ENCODE data around the gene GNL2. TPM values are rescaled to one million over a fixed set of nuclear protein-coding genes. Genes with fewer than 3 reads are reported as not detected.
A peak's percentile ranks its signal among the peaks of the same experiment; 100 is the strongest.

Gene GNL2
- total and polyA plus RNA-seq, 9 of the 15 experiments (the other 6 are each of a cell fraction or from before 2014, with no cell fraction given), result 156 to 371 (median 263) TPM

DNA sequence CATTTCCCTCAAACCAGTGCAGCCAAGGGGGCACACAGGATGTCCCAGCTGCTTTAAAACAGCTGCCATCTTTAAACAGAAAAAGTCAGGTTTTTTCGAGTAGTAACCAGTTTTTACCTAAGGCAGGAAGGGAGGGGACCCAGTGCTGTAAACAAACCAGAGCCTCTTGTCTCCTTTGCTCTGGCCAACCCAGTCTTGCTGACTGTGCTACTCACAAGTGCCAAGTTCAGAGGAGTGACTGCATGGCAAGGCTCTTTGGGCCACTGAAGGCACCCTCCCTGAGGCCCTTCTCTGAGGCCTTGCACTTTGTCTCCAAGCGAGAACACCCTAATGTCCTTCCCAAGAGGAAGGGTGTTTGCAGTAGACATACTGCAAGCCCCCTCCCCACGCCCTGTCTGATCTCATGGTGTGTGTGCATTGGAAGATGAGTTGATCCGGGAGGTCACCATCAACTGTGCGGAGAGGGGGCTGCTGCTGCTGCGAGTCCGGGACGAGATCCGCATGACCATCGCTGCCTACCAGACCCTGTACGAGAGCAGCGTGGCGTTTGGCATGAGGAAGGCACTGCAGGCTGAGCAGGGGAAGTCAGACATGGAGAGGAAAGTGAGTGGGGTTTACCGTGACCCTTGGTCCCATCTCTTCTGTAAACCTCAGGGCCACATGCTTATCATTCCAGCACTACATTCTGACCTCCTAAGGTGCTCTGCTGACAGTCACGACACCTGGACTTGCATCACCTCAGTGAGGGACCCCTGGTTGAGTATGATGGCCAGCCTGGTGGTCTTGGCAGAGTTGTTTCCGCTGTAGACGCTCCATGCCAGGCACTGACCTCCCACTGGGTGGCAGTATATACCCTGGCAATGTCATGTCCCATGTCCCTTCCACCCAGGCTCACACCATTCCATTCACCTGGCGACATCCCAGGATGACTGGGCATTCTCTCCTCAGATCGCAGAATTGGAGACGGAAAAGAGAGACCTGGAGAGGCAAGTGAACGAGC is 34.3 kb downstream of the GNL2 start (continued):
- TF ChIP-seq, protein P1, sequence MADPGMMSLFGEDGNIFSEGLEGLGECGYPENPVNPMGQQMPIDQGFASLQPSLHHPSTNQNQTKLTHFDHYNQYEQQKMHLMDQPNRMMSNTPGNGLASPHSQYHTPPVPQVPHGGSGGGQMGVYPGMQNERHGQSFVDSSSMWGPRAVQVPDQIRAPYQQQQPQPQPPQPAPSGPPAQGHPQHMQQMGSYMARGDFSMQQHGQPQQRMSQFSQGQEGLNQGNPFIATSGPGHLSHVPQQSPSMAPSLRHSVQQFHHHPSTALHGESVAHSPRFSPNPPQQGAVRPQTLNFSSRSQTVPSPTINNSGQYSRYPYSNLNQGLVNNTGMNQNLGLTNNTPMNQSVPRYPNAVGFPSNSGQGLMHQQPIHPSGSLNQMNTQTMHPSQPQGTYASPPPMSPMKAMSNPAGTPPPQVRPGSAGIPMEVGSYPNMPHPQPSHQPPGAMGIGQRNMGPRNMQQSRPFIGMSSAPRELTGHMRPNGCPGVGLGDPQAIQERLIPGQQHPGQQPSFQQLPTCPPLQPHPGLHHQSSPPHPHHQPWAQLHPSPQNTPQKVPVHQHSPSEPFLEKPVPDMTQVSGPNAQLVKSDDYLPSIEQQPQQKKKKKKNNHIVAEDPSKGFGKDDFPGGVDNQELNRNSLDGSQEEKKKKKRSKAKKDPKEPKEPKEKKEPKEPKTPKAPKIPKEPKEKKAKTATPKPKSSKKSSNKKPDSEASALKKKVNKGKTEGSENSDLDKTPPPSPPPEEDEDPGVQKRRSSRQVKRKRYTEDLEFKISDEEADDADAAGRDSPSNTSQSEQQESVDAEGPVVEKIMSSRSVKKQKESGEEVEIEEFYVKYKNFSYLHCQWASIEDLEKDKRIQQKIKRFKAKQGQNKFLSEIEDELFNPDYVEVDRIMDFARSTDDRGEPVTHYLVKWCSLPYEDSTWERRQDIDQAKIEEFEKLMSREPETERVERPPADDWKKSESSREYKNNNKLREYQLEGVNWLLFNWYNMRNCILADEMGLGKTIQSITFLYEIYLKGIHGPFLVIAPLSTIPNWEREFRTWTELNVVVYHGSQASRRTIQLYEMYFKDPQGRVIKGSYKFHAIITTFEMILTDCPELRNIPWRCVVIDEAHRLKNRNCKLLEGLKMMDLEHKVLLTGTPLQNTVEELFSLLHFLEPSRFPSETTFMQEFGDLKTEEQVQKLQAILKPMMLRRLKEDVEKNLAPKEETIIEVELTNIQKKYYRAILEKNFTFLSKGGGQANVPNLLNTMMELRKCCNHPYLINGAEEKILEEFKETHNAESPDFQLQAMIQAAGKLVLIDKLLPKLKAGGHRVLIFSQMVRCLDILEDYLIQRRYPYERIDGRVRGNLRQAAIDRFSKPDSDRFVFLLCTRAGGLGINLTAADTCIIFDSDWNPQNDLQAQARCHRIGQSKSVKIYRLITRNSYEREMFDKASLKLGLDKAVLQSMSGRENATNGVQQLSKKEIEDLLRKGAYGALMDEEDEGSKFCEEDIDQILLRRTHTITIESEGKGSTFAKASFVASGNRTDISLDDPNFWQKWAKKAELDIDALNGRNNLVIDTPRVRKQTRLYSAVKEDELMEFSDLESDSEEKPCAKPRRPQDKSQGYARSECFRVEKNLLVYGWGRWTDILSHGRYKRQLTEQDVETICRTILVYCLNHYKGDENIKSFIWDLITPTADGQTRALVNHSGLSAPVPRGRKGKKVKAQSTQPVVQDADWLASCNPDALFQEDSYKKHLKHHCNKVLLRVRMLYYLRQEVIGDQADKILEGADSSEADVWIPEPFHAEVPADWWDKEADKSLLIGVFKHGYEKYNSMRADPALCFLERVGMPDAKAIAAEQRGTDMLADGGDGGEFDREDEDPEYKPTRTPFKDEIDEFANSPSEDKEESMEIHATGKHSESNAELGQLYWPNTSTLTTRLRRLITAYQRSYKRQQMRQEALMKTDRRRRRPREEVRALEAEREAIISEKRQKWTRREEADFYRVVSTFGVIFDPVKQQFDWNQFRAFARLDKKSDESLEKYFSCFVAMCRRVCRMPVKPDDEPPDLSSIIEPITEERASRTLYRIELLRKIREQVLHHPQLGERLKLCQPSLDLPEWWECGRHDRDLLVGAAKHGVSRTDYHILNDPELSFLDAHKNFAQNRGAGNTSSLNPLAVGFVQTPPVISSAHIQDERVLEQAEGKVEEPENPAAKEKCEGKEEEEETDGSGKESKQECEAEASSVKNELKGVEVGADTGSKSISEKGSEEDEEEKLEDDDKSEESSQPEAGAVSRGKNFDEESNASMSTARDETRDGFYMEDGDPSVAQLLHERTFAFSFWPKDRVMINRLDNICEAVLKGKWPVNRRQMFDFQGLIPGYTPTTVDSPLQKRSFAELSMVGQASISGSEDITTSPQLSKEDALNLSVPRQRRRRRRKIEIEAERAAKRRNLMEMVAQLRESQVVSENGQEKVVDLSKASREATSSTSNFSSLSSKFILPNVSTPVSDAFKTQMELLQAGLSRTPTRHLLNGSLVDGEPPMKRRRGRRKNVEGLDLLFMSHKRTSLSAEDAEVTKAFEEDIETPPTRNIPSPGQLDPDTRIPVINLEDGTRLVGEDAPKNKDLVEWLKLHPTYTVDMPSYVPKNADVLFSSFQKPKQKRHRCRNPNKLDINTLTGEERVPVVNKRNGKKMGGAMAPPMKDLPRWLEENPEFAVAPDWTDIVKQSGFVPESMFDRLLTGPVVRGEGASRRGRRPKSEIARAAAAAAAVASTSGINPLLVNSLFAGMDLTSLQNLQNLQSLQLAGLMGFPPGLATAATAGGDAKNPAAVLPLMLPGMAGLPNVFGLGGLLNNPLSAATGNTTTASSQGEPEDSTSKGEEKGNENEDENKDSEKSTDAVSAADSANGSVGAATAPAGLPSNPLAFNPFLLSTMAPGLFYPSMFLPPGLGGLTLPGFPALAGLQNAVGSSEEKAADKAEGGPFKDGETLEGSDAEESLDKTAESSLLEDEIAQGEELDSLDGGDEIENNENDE (IDR thresholded peaks at IDR 0.05; ENCODE audit: low read depth, low read length), result no peak
- no peak for TF ChIP-seq ZSCAN29 (IDR thresholded peaks at IDR 0.05)
- no peak for TF ChIP-seq HNRNPH1 (optimal IDR thresholded peaks at IDR 0.05; ENCODE audit: low read depth, low read length)
- TF ChIP-seq, protein P2, sequence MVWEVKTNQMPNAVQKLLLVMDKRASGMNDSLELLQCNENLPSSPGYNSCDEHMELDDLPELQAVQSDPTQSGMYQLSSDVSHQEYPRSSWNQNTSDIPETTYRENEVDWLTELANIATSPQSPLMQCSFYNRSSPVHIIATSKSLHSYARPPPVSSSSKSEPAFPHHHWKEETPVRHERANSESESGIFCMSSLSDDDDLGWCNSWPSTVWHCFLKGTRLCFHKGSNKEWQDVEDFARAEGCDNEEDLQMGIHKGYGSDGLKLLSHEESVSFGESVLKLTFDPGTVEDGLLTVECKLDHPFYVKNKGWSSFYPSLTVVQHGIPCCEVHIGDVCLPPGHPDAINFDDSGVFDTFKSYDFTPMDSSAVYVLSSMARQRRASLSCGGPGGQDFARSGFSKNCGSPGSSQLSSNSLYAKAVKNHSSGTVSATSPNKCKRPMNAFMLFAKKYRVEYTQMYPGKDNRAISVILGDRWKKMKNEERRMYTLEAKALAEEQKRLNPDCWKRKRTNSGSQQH (CRISPR knock-in tag; IDR thresholded peaks at IDR 0.05), result no peak
- TF ChIP-seq PTBP1 (IDR thresholded peaks at IDR 0.05; ENCODE audit: low read depth, low read length), result 0 out of 2 replicates have a peak, but pooled peaks have one; percentile 53
- no peak for TF ChIP-seq ADNP (tag; IDR thresholded peaks at IDR 0.05)
- TF ChIP-seq, protein P3, sequence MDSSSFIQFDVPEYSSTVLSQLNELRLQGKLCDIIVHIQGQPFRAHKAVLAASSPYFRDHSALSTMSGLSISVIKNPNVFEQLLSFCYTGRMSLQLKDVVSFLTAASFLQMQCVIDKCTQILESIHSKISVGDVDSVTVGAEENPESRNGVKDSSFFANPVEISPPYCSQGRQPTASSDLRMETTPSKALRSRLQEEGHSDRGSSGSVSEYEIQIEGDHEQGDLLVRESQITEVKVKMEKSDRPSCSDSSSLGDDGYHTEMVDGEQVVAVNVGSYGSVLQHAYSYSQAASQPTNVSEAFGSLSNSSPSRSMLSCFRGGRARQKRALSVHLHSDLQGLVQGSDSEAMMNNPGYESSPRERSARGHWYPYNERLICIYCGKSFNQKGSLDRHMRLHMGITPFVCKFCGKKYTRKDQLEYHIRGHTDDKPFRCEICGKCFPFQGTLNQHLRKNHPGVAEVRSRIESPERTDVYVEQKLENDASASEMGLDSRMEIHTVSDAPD (CRISPR knock-in tag; IDR thresholded peaks at IDR 0.05), result no peak
- TF ChIP-seq HEY1 (CRISPR knock-in tag; IDR thresholded peaks at IDR 0.05; ENCODE audit: borderline replicate concordance), result no peak
- no peak for TF ChIP-seq EP300 (IDR thresholded peaks at IDR 0.05; ENCODE audit: low read length)
- no peak for TF ChIP-seq SIX5 (IDR thresholded peaks at IDR 0.05; ENCODE audit: borderline replicate concordance in 1 of 2, insufficient read depth in 1 of 2, low read depth in 1 of 2, low read length in 2 of 2)
- 0 out of 2 replicates have a peak, but pooled peaks have one; percentile 37 for TF ChIP-seq HDGF (IDR thresholded peaks at IDR 0.05)
- peak; percentile 86 for TF ChIP-seq CC2D1A (IDR thresholded peaks at IDR 0.05)
